Hepatic stellate cell (primary cell): ENCODE measurements around the gene B4GALNT1.

Experiments used
- DNase-seq: peaks from one replicate; pipeline ENCODE4 v3.0.0; 2011; ENCODE audit warnings: low spot score

B4GALNT1 gene

DNA sequence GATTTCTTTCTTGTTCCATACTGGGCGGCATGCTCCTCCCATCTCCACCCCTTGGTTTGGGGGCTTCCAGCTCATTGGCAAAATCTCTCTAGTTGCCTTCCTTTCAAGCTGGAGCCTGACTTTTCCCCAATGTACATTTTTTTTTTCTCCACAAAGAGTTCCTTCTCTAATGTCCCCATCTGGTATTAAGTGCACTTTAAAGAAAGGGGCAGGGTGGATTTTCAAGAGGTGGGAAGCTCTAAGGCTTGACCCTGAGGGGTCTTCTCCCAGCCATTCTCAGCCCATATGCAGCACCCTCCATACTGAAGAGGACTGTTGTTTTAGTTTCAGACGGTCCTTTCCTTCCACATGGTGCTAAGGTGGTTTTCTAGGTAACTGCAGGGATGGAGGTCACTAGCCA lies 47.8 kb downstream of the B4GALNT1 start:
- DNase-seq, result no peak

DNA sequence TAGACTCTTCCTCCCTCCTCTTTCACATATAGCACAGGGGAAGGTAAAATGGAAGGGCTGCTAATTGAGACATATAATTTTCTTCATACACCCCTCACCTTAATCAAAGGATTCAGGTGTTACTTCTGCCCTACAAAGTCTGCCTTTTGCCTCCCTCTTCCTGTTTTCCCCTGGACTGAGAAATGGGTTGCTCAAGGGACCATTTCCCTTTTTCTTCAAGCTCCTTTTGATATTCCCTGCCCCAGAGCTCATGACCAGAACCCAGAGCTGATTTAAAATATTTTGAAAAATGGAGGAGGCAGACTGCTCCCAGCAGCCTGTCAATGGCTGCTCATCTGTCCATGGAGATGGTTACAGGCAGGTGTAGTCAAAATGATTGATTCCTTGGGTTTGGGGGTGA lies 48.3 kb downstream of the B4GALNT1 start:
- no peak for DNase-seq

GRCh38 chr12:57584050-57584449 lies 49.0 kb downstream of the B4GALNT1 start:
- no peak for DNase-seq

GRCh38 chr12:57583008-57583831 lies 49.8 kb downstream of the B4GALNT1 start:
- peak; percentile 92 for DNase-seq

DNA sequence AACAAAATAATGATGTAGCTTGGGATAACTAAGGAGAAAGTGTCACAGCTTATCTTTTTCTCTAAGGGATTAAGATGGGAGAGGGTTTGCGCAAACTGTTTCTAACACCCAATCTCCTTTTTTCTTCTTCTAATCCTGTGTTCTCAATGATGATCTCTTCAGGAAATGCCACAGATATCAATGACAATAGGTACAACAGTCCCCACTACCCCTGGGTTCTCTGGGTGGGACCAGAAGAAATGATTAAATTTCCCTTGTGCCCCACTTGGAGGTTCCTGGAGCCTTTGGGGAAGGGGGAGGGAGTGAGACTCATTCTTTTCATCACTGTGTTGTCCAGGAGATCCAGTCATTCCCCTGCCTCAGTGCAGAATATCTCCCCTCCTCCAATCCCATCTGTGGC lies 50.6 kb downstream of the B4GALNT1 start:
- DNase-seq, result no peak

GRCh38 chr12:57581802-57582201 lies 51.2 kb downstream of the B4GALNT1 start:
- DNase-seq, result no peak

DNA sequence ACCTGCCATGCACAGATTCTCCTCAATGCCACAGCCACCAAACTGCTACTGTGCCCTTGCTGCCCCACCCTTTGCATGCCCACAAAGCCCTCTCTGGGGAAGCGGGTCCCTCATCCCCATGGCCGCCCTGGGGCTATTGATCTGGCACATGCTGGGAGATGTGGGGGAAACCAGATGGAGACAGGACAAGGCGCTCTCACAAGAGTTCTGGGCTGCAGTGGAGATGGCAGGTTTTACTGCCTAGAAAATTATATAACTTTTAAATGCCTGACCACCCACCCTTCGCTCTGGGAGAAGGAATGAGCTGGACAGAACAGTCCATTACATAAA lies 52.6 kb downstream of the B4GALNT1 start:
- no peak for DNase-seq

GRCh38 chr12:57579677-57580465 lies 53.1 kb downstream of the B4GALNT1 start:
- DNase-seq, result no peak

DNA sequence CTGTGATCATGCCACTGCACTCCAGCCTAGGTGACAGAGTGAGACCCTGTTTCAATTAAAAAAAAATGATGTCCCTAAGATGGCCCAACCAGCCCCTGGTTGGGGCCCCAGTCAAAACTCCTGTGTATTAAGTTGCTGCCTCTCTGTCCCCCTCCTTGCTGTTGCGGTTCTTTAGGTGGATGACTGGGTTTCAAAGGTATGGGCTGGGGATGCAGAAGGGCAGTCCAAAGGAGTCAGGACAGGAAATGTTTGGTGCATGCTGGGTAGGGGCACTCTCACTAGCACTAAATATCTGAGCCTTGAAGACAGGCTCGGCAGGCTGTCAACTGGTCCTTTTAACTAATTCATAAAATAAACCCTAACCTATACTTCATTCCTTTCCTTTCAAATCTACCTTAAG lies 54.0 kb downstream of the B4GALNT1 start:
- DNase-seq, result no peak

DNA sequence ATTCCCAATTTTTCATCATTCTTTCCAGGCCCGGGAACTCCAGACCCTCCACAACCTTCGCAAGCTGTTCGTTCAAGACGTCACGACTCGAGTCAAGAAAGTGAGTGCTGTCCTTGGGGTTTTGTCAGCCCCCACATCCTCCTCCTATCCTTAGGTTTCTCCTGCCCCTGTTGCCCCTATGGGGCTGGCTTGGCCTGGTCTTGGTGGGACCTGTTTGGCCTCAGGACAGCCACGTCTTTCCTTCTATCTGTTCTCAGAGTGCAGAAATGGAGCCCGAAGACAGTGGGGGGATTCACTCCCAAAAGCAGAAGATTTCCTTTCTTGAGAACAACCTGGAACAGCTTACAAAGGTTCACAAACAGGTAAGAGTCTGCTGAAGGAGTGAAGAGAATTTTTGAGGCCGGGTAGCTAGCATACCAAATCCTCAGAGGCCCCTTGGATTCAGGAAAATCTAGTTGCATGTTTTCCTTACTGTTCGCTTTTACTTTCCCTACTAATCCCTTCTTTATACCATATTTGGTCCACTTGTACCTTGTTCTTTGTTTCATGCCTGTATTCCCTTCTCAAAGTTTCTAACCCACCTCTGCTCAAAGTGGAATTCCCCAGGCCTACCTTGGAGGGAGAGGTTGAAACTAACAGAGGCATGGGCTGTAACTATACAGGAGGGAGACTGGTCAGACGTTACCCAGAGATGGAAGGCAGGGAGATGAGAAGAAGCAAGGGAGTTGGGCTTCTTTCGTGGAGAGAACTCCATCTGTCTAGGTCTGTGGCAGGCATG lies 54.8 kb downstream of the B4GALNT1 start:
- no peak for DNase-seq

DNA sequence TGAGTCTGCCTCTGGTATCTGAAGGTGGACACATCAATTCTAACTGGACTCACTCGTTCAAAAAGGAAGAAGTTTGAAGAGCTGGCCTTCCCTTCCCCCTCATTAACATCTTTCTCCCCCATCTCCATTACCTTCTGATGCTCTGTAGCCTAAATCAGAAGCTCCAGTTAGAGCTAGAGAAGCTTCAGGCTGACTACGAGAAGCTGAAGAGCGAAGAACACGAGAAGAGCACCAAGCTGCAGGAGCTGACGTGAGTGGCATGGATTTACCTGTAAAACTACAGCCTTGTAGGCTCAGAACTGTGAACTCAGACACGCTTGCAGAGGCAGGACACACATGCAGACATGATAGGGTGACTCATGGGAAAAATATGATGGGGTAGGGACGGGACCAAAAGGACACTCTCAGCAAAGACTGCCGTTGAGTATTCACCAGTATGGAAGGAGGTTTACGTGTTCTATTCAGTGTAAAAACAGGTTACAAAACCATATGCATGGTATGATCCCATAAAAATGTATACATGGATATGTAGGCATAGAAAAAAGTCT lies 56.3 kb downstream of the B4GALNT1 start:
- no peak for DNase-seq
